Hepatocyte (in vitro differentiated cells): ENCODE results near the gene DMGDH.

Experiments
- CTCF ChIP-seq: fragments of 200-600 bp; sonication (generic); IDR thresholded peaks from 2 replicates; pipeline ENCODE4 v1.5.1; 2016; ENCODE audit warnings: antibody characterized with exemption, mild to moderate bottlenecking; ENCODE audit not compliant: poor library complexity
- EZH2 ChIP-seq: fragments of 200-600 bp; sonication (generic); IDR thresholded peaks from 2 replicates; pipeline ENCODE4 v1.6.1; 2016; ENCODE audit warnings: antibody characterized with exemption, mild to moderate bottlenecking, borderline replicate concordance

- TF ChIP-seq EZH2 (no peak), CTCF (no peak)
Measured at GRCh38 chr5:79011219-79011836, 58.1 kb downstream of the DMGDH start.
